GM08714 (cell line): ENCODE results near the gene BBS9.
"Not testable (repeated sequence)": the region's sequence is repeated elsewhere in the genome, so short reads cannot be mapped to it uniquely, and the experiment has no call there.

ENCODE experiments used
- H3K4me3 ChIP-seq: fragments of 200-500 bp; sonication (Bioruptor generic); 2 replicates; pipeline ENCODE4 v1.5.1; 2014; ENCODE audit warnings: mild to moderate bottlenecking, low read length, inconsistent platforms
- ZNF274 ChIP-seq: IDR thresholded peaks from 2 replicates; pipeline ENCODE4 v1.6.1; 2012; ENCODE audit warnings: mild to moderate bottlenecking, low read depth, low read length

BBS9 gene

DNA sequence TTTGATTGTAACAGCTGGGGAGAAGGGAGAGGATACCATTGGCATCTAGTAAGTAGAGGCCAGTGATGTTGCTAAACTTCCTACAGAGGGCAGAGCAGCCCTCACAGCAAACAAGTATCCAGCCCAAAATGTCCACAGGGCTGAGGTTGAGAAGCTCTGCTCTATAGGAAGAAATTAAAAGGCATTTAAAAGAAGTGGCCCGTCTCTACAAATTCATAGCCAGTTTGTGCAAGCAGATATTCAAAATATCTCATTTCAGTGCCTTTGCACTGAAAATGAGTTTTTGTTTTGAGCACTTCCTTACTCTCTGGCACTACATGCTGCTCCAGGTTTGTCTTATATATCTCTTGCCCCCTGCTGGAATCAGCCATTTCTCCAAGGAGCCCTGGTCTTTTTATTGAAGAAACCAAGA is 330.0 kb downstream of the BBS9 start:
- no peak overlapping the region for H3K4me3 ChIP-seq
- TF ChIP-seq ZNF274 = no peak

DNA sequence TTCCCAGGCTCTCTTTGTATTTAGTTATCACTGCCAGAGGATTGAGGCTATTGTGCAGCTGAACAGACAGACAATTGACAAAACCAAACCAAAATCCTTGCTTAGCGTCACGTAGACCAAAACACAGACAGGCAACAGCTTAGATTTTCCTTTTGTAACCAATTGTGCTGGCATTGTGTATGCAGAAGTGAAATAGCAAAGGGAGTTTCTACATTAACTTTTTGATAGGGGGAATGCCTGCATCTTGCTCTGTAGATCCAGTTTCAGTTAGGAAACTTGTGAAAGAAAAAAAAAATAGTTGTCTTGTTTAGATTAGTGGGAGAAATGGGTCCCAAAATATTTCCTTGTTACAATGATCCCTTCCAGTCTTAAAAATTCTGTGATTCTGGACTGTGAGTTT is 333.8 kb downstream of the BBS9 start:
- no peak for TF ChIP-seq ZNF274
- H3K4me3 ChIP-seq = no peak overlapping the region

- no peak overlapping the region for H3K4me3 ChIP-seq
- TF ChIP-seq ZNF274 = no peak
Observed at GRCh38 chr7:33466203-33466602, 336.8 kb downstream of the BBS9 start.

- no peak for TF ChIP-seq ZNF274
- H3K4me3 ChIP-seq = no peak overlapping the region
Observed at GRCh38 chr7:33471636-33472242, 342.4 kb downstream of the BBS9 start.

GRCh38 chr7:33472348-33473025 is 343.1 kb downstream of the BBS9 start:
- no peak for TF ChIP-seq ZNF274
- no peak overlapping the region for H3K4me3 ChIP-seq

DNA sequence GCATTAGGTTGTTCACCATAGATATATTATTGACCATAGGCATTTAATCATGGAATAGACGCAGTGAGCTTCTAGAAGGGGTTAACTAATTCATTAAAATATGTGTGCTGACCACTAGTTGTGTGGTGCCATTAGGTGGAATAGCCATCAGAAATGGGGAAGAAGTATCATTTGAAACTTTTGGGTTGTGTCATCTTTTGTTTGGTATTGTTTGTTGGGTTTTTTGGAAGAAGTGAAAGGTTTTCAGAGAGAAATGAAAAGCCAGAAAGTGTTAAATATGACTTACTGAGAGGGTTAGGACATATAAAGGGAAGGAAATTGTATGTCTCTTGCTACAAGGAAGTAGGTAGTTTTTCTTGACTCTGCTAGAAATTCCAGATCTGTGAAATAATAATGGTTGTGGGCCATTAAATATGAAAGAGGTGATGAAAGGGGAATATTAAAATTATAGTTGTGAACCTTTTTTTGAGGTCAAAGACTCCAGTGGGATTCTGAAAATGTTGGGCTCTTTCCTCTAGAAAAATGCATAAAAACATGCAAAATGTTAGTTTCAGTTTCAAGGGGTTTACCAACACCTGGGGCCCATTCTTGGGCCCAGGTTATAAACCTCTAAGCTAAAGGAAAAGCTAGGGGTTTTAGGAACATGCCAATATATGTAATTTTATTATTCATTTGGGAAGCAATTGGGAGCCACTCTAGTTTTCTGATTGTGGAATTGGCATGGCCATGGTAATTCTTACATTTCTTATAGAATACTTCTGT is 348.5 kb downstream of the BBS9 start:
- TF ChIP-seq ZNF274 = no peak
- no peak overlapping the region for H3K4me3 ChIP-seq

- not testable (repeated sequence) for H3K4me3 ChIP-seq
Observed at GRCh38 chr7:33484476-33484875, 355.1 kb downstream of the BBS9 start.

GRCh38 chr7:33485747-33486493 is 356.6 kb downstream of the BBS9 start:
- TF ChIP-seq ZNF274 = no peak
- no peak overlapping the region for H3K4me3 ChIP-seq

DNA sequence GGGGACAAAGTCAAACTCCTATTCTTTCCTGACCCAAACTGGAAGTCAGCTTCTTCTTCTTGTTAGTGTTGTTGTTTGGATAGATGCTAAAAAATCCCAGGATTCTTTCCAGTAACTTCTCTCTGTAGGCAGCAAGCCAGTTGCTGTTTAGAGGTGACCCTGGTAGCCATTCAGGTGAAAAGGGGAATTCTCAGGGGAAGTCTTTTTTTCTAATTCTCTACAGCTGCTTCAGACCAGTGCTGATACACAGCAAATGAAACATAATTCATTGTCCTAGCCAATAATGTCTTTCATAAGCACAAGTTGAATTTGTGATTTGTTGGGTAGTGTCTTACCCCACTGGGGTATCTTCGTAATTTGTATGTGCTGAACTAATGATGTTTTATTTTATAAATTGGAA is 357.3 kb downstream of the BBS9 start:
- TF ChIP-seq ZNF274 = no peak
- no peak overlapping the region for H3K4me3 ChIP-seq

- H3K4me3 ChIP-seq = no peak overlapping the region
- TF ChIP-seq ZNF274 = no peak
Observed at GRCh38 chr7:33487998-33488682, 358.8 kb downstream of the BBS9 start.

GRCh38 chr7:33494474-33494873 is 365.1 kb downstream of the BBS9 start:
- no peak overlapping the region for H3K4me3 ChIP-seq
- no peak for TF ChIP-seq ZNF274

DNA sequence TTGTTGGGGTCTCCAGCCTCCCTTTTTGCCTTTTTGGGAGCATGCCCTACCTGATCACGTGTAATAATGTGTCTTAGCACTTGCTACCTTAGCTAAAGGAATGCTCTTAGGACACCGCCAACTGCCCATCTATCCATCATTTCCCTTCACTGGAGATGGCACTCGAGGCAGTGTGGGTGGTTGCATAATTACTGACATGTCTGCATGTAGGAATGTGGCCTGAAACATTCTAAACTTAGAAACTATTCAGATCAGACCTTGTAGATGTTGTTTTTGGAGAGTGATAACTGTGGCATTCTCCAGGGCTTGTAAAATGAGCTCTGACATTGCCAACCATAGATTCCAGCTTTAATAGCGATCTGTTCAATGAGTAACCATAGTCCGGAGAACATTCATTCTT is 365.8 kb downstream of the BBS9 start:
- TF ChIP-seq ZNF274 = no peak
- H3K4me3 ChIP-seq = no peak overlapping the region

DNA sequence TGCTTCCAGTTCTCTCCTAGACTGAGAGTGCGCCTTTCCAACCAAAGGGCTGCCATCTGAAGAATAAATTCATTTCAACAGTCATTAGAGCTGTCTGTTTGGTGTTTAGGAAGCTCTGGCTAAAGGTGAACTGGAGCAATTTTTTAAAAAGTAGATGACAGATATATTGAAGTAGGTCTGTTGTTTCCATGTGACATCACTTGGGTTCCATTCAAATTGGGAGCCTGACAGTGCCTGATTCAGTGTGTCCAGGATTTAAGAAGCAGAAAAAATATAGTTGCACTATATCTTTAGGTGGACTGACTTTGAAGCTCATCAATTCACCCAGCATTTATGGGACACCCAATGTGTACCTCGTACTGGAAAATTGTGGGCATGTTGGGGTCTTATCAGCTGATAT is 367.7 kb downstream of the BBS9 start:
- TF ChIP-seq ZNF274 = no peak
- H3K4me3 ChIP-seq = no peak overlapping the region
